ENCODE results near the gene TCOF1. TPM values are rescaled to one million over a fixed set of nuclear protein-coding genes. Genes with fewer than 3 reads are reported as not detected.

Gene TCOF1
- total RNA-seq, 4 donors from 2014 or later = 17.5 to 36.5 (median 20.3) TPM

Other genes with a start within 250 kb of the TCOF1 start
- gene PDGFRB, start 201.9 kb upstream of the TCOF1 start, total RNA-seq = 100 to 1,000 TPM; 126 to 366 (median 149) TPM
- gene CDX1, start 190.9 kb upstream of the TCOF1 start, total RNA-seq = not detected
- not detected for gene SLC6A7, start 167.6 kb upstream of the TCOF1 start, total RNA-seq
- gene CAMK2A, start 67.9 kb upstream of the TCOF1 start, total RNA-seq = 1 to 10 TPM in 1 of 4 donors, under 1 TPM in 1, not detected in 2; 0.28 to 2.9 TPM
- 10 to 100 TPM in 1 of 4 donors, 1 to 10 TPM in 2, under 1 TPM in 1; 0.69 to 43.1 (median 3.6) TPM for gene ARSI, start 54.8 kb upstream of the TCOF1 start, total RNA-seq
- 100 to 1,000 TPM; 188 to 705 (median 639) TPM for gene CD74, start 55.2 kb downstream of the TCOF1 start, total RNA-seq
- 1,000 to 10,000 TPM; 2,241 to 3,327 (median 3,027) TPM for gene RPS14, start 92.0 kb downstream of the TCOF1 start, total RNA-seq
- gene NDST1, start 150.4 kb downstream of the TCOF1 start, total RNA-seq = 10 to 100 TPM; 45.4 to 86.5 (median 81.2) TPM

Measured in omental fat pad (tissue), 4 donors.